ENCODE results near the gene NAGK.
"Not testable (repeated sequence)": the region's sequence is repeated elsewhere in the genome, so short reads cannot be mapped to it uniquely, and the experiment has no call there.

The NAGK gene

DNA sequence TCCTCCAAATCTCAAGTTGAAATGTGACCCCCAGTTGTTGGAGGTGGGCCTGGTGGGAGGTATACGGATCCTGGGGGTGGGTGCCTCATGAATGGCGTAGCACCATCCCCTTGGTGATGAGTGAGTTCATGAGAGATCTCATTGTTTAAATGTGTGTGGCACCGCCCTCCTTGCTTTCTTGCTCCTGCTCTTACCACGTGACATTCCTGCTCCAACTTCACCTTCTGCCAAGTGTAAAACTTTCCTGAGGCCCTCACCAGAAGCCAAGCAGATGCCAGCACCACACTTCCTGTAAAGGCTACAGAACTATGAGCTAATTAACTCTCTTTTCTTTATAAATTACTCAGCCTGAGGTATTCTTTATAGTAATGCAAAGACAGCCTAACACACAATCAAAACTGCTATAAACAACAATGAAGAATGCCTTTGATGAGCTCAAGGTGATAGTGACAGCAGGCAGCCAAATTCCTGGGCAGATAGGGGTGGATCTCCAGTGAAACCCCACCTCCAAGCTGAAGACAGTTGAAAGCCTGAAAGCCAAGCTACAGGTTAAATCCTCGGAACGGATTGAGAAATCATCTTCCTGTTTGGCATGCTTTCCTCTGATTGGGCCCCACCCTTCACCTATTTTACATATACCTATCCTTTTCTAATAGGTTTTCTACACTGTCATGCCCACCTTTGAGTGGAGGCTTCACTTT, 34.7 kb downstream of the NAGK start:
- no peak for DNase-seq (ENCODE audit: extremely low spot score, insufficient read length, low read depth)
- no peak for FAIRE-seq

DNA sequence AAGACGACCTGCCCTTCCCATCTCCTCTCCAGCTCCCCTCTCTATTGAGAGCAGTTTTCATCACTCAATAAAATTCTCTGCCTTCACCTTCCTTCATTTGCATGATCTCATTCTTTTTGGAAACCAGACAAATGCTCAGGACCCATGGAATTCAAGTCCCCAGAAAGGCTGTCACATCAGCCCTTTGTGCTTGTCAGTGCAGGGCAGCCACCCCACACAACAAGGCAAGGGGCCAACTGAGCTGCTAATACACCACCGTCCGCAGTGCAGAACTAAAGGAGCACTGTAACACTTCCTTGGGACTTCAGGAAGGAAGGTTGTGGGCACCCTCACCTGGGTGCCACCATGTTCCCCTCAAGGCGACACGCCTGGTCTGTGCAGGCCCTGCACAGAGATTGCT, 35.4 kb downstream of the NAGK start:
- FAIRE-seq (no peak), DNase-seq (ENCODE audit: extremely low spot score, insufficient read length, low read depth) (no peak)

DNA sequence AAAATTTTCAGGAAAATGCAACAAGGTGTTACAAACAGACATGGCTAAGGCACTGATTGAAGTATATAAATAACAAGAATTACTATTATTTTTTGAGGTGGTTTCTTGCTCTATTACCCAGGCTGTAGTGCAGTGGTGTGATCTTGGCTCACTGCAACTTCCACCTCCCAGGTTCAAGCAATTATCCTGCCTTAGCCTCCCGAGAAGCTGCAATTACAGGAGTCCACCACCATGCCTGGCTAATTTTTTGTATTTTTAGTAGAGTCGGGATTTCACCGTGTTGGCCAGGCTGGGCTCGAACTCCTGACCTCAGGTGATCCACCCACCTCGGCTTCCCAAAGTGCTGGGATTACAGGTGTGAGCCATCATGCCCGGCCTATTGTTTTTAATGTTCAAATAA, 38.0 kb downstream of the NAGK start:
- DNase-seq (ENCODE audit: extremely low spot score, insufficient read length, low read depth); FAIRE-seq: not testable (repeated sequence)

DNA sequence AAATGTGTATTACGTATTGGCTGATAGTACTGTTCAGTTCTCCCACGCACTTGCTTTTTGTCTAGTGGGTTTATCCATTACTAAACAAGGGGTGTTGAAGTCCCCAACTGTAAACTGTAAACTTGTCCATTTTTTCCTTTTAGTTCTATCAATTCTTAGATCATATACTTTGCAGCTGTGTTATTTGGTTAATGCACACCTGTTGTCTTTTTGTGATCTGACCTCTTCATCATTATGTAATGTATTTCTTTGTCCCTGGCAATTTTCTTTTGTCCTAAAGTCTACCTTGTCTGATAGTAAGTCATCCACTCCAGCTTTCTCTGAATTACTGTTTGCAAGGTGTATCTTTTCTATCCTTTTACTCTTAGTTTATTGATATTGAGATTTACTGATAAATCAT, 39.6 kb downstream of the NAGK start:
- no peak for FAIRE-seq
- DNase-seq (ENCODE audit: extremely low spot score, insufficient read length, low read depth): no peak

DNA sequence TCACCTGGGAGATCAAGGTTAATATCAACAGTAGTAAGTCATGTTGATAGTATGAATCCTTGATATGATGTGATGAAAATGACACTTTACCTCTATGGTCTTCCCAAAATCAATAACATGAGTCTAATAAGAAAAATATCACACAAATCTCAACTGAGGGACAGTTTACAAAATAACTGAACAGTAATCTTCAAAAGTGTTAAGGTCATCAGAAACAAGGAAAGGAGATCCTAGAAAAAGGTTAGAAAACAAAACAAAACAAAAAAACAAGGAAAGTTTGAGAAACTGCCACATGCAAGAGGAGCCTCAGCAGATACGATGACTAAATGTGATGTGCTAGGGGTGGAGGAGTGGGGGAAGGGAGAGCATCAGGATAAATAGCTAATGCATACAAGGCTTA, 45.4 kb downstream of the NAGK start:
- no peak for FAIRE-seq
- no peak for DNase-seq (ENCODE audit: extremely low spot score, insufficient read length, low read depth)

DNA sequence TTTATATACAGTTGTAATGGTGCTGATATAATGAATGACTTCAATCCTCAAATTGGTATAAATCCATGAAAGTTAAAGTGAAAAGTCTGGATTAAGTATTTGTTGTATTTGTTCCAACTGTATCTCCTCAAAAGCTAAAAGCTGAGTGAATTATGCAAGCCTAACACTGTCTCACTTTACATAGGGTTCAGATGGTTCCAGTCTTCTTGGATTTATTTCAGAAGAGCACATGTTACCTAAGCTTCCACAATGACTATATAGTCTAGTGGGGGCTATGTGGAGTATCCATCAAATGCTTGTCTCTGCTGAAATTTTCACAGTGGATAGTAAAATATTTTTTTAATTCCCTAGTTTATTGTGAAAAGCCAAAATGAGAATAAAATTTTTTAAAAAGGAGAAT, 48.6 kb downstream of the NAGK start:
- DNase-seq (ENCODE audit: extremely low spot score, insufficient read length, low read depth) (no peak), FAIRE-seq (no peak)

DNA sequence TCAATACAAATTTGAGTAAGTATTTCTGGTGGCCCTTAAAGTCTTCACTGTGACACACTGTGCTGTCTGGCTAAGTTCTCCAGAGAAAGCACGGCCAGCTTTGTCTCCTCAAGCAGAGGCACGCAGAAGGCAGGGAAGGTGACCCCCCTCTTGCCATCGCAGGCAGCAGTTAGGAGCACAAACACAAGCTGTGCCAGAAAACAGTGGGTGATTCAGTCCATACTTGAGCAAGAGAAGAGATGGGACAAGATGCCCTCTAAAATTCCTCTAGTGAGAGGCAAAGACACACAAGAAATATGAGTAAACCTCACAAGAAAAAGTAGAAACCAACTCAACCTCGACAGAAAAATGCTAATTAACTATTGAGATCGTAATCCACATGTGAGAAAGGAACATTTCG, 51.7 kb downstream of the NAGK start:
- FAIRE-seq: no peak

DNA sequence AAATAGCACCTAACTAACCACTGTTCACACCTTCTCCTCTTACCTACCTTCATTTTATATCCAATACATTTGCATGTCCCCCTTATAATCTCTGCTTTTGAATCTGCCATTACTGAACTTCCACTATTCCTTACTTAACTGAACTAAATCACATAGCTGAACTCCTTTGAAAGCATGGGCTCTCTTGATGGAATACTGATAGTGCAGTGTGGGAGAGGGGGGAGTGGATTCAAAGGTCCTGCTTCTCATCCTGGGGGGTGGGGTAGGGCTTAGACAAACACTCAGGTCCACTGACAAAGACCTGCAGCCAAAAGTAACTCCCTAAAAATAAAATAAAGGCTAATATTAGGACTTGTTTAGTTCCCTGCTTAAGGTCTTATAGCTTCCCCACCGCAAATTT, 53.0 kb downstream of the NAGK start:
- FAIRE-seq: no peak
- no peak for DNase-seq (ENCODE audit: extremely low spot score, insufficient read length, low read depth)

More for the DNA sequence above, 51.7 kb downstream of the NAGK start:
- DNase-seq (ENCODE audit: extremely low spot score, insufficient read length, low read depth): no peak

DNA sequence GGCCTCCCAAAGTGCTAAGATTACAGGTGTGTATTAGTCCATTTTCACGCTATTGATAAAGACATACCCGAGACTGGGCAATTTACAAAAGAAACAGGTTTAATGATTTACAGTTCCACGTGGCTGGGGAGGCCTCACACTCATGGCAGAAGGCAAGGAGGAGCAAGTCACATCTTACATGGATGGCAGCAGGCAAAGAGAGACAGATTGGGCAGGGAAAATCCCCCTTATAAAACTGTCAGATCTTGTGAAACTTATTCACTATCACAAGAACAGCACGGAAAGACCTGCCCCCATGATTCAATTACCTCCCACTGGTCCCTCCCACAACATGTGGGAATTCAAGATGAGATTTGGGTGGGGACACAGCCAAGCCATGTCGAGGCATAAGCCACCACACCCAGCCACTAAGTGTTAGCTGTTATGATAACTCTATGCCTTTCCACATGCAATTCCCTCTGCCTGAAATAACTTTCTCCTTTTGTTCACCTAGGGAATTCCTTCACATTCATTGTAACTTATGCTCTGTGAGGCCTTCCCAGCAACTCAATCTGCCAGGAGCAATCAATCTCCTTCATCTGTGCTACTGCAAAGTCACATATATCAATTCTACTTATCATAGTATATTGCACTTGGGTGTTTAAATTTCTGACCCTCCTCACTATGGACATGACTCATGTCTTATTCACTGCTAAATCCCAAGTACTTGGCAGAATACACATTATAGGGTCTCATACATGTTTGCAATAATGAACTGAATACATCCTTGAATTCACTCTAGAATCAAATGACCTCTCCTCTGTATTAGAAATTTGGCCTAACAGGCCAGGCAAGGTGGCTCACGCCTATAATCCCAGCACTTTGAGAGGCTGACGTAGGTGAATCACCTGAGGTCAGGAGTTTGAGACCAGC, 54.2 kb downstream of the NAGK start:
- FAIRE-seq: no peak
- no peak for DNase-seq (ENCODE audit: extremely low spot score, insufficient read length, low read depth)

DNA sequence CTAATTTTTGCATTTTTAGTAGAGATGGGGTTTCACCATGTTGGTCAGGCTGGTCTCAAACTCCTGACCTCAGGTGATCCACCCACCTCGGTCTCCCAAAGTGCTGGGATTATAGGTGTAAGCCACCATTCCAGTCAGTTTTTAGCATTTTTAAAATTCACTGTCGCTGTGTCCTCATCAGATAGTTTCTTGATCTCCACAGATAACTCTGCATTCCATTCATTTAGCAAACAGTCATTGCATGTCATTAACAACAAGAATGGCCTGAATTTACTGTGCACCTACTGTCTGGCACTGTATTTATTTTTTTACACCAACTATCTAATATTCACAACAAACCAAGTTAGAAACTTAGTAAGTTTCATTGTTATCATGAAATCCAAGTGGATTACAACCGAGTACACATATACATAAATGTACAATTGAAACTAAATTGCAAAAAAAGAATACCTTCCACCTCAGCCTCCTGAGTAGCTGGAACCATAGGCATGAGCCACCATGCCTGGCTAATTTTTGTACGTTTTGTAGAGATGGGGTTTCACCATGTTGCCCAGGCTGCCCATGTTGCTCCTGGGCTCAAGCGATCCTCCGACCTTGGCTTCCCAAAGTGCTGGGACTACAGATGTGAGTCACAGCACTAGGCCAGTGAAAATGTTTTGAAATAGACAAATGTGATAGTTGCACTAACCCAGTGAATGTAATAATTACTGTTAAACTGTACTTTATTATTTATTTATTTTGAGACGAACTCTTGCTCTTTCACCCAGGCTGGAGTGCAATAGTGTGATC, 57.3 kb downstream of the NAGK start:
- no peak for FAIRE-seq

DNA sequence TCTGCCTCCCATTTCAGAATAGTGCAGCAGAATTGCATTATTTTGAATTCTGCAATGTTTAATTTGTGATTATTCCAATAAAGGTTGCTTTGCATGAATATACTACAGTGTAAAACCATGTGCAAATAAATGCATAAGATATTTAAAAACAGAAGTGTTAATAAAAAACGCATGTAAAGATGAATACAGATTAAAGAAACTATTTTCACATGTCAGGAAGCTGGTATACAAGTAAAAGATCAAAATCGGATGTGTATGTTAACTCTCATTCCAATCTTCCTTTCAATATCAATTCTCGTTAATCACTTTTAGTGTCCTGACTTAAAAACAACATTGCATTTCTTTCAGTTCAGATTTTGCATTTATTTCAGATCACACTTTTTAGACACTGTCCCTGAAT, 58.5 kb downstream of the NAGK start:
- FAIRE-seq: no peak

More for the DNA sequence above, 57.3 kb downstream of the NAGK start:
- no peak for DNase-seq (ENCODE audit: extremely low spot score, insufficient read length, low read depth)

More for the DNA sequence above, 58.5 kb downstream of the NAGK start:
- no peak for DNase-seq (ENCODE audit: extremely low spot score, insufficient read length, low read depth)
